ENCODE data around the gene ATP13A2. TPM values are rescaled to one million over a fixed set of nuclear protein-coding genes. Genes with fewer than 3 reads are reported as not detected.
A peak's percentile ranks its signal among the peaks of the same experiment; 100 is the strongest.

Gene ATP13A2
- total and polyA plus RNA-seq, 7 donors: 13.9 to 30.6 (median 22.6) TPM

- Histone ChIP-seq H3K4me1 (peaks cover 11% of the 10 kb centered on the region), H3K36me3 (ENCODE audit: insufficient read depth in 1 of 2, low read depth in 1 of 2) (peaks cover 0 to 11% of the 10 kb centered on the region in 2 donors), H3K27ac (no peak overlapping the region), H3K27me3 (ENCODE audit: insufficient read depth in 3 of 3, low read length in 2 of 3) (no peaks in the 10 kb centered on the region), H3K9me3 (no peaks in the 10 kb centered on the region), H3K4me3 (no peak overlapping the region)
- intact Hi-C loops (cut with DNase I): no loop called here
- 71 to 80% (median 73%) methylated on average over 13 of the region's 13 CpGs for WGBS, 3 donors
- ATAC-seq: no peak
- DNase-seq: no peak
- no peak for TF ChIP-seq CTCF (IDR thresholded peaks at IDR 0.05)
Observed at GRCh38 chr1:17013491-17014320, 2.0 kb upstream of the ATP13A2 start.

GRCh38 chr1:17012775-17013490 is 1.2 kb upstream of the ATP13A2 start:
- H3K36me3 ChIP-seq (ENCODE audit: insufficient read depth in 1 of 2, low read depth in 1 of 2): peaks cover 0 to 4% of the 10 kb centered on the region in 2 donors
- ATAC-seq (no peak), DNase-seq (peak in 1 of 2 donors; percentile 15)
- H3K27me3 ChIP-seq (ENCODE audit: insufficient read depth in 3 of 3, low read length in 2 of 3): no peaks in the 10 kb centered on the region
- H3K4me1 ChIP-seq: peaks cover 11% of the 10 kb centered on the region
- H3K4me3 ChIP-seq: no peak overlapping the region
- intact Hi-C loops (cut with DNase I): no loop called here
- H3K27ac ChIP-seq: no peak overlapping the region
- H3K9me3 ChIP-seq: no peaks in the 10 kb centered on the region
- no peak for TF ChIP-seq CTCF (IDR thresholded peaks at IDR 0.05)
- WGBS, 3 donors: 57 to 62% (median 58%) methylated on average over 9 of the region's 9 CpGs

- Histone ChIP-seq H3K27ac (no peak overlapping the region), H3K27me3 (ENCODE audit: insufficient read depth in 3 of 3, low read length in 2 of 3) (no peaks in the 10 kb centered on the region), H3K36me3 (ENCODE audit: insufficient read depth in 1 of 2, low read depth in 1 of 2) (no peaks in the 10 kb centered on the region), H3K9me3 (no peaks in the 10 kb centered on the region), H3K4me1 (peaks cover 11% of the 10 kb centered on the region), H3K4me3 (peak overlapping the region; percentile 97)
- 1% methylated on average over 14 to 15 of the region's 15 CpGs for WGBS, 3 donors
- DNase-seq: no peak
- peak in 3 of 4 donors; percentile 4 to 10 (median 9) for ATAC-seq
- intact Hi-C loops (cut with DNase I): no loop called here
- no peak for TF ChIP-seq CTCF (IDR thresholded peaks at IDR 0.05)
Observed at GRCh38 chr1:17011092-17011438, 663 bp downstream of the ATP13A2 start.

- Histone ChIP-seq H3K4me1 (peaks cover 11% of the 10 kb centered on the region), H3K27me3 (ENCODE audit: insufficient read depth in 3 of 3, low read length in 2 of 3) (no peaks in the 10 kb centered on the region), H3K4me3 (no peak overlapping the region), H3K27ac (no peak overlapping the region), H3K9me3 (no peaks in the 10 kb centered on the region), H3K36me3 (ENCODE audit: insufficient read depth in 1 of 2, low read depth in 1 of 2) (peaks cover 0 to 12% of the 10 kb centered on the region in 2 donors)
- intact Hi-C loops (cut with DNase I): no loop called here
- peak in 1 of 2 donors; percentile 46 for DNase-seq
- ATAC-seq: no peak
- 55 to 67% (median 63%) methylated on average over 3 to 4 of the region's 4 CpGs for WGBS, 3 donors
- no peak for TF ChIP-seq CTCF (IDR thresholded peaks at IDR 0.05)
Observed at GRCh38 chr1:17009706-17010105, 2.0 kb downstream of the ATP13A2 start.

All from psoas muscle (tissue), 8 donors.